ENCODE results near the gene CAMTA1. TPM values are rescaled to one million over a fixed set of nuclear protein-coding genes. Genes with fewer than 3 reads are reported as not detected.

The CAMTA1 gene
- total RNA-seq, 1 donor from 2014 or later: 99.0 TPM

DNA sequence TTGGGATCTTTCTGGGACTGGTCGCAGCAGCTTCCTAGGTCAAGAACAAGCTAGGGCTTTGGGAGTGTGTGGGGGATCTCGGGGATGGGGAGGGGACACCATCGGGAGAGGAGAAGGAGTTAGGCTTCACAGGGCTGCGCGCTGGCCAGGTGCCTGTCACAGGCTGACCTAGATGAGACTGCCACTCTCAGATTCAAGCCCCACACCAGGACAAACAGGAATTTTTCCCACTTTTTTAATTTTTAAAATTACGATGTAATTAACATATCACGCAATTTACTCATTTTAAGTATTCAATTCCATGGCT, 180.6 kb downstream of the CAMTA1 start:
- TF ChIP-seq, protein P1, sequence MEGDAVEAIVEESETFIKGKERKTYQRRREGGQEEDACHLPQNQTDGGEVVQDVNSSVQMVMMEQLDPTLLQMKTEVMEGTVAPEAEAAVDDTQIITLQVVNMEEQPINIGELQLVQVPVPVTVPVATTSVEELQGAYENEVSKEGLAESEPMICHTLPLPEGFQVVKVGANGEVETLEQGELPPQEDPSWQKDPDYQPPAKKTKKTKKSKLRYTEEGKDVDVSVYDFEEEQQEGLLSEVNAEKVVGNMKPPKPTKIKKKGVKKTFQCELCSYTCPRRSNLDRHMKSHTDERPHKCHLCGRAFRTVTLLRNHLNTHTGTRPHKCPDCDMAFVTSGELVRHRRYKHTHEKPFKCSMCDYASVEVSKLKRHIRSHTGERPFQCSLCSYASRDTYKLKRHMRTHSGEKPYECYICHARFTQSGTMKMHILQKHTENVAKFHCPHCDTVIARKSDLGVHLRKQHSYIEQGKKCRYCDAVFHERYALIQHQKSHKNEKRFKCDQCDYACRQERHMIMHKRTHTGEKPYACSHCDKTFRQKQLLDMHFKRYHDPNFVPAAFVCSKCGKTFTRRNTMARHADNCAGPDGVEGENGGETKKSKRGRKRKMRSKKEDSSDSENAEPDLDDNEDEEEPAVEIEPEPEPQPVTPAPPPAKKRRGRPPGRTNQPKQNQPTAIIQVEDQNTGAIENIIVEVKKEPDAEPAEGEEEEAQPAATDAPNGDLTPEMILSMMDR (IDR thresholded peaks at IDR 0.05; ENCODE audit: unreplicated experiment): no peak
- peaks cover 12% of the 10 kb centered on the region for H3K4me1 Mint-ChIP-seq (ENCODE audit: low read depth)
- H3K27me3 Mint-ChIP-seq: peaks cover 33% of the 10 kb centered on the region
- no peak overlapping the region for H3K27ac Mint-ChIP-seq
- no peak overlapping the region for H3K4me3 Mint-ChIP-seq (ENCODE audit: low read depth)
- no peaks in the 10 kb centered on the region for H3K9me3 Mint-ChIP-seq (ENCODE audit: low read depth)
- no peak for DNase-seq (ENCODE audit: low spot score, unreplicated experiment)
- no peaks in the 10 kb centered on the region for H3K36me3 Mint-ChIP-seq (ENCODE audit: insufficient read depth)

DNA sequence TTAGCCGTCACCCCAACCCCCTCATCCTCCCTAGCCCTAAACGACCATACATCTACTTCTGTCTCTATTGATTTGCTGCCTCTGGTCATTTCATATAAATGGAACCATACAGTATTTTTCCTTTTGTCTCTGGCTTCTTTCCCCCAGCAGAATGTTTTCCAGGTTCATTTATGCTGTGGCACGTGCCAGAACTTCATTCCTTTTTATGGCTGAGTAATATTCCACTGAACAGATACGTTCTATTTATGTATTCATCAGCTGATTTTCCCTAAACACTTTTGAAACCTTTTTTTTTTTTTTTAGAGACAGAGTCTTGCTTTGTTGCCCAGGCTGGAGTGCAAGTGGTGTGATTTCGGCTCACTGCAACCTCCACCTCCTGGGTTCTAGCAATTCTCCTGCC, 181.1 kb downstream of the CAMTA1 start:
- Mint-ChIP-seq H3K9me3 (ENCODE audit: low read depth) (no peaks in the 10 kb centered on the region), H3K27ac (no peak overlapping the region), H3K36me3 (ENCODE audit: insufficient read depth) (no peaks in the 10 kb centered on the region), H3K27me3 (peaks cover 33% of the 10 kb centered on the region), H3K4me3 (ENCODE audit: low read depth) (no peak overlapping the region), H3K4me1 (ENCODE audit: low read depth) (peaks cover 8% of the 10 kb centered on the region)
- DNase-seq (ENCODE audit: low spot score, unreplicated experiment): no peak
- TF ChIP-seq, protein P1 (IDR thresholded peaks at IDR 0.05; ENCODE audit: unreplicated experiment): no peak

DNA sequence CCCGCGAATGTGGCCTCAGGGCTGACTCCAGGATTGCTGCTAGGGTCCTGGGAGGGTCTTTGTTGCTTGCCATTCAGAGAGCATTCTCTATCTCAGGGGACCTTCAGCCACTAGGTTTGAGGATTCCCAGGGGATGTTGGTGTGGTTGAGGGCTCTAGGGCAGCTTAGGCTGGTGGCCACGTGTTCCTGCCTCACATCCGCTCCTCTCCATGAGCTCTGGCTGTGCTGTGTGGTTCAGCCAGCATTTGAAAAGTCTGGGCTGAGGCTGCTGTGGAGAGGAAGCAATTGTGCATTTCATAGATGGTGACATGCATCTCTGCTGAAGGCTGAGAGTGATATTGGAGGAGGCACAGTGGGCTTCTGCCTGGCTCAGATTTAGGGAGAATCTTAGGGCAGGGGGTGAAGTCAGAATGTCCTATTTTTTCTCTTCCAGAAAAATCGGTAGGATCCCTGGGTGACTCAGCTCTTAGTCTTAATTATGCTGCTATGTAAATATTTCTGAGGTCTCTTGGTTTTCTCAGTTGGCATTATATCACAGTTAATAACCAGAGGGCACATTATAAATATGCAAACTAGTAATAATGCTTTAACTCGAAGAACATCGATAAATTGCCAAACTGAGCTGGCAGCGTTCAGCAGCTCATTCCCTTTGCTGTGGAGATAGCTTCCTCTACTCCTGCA, 182.3 kb downstream of the CAMTA1 start:
- Mint-ChIP-seq H3K9me3 (ENCODE audit: low read depth) (no peaks in the 10 kb centered on the region), H3K27me3 (peaks cover 36% of the 10 kb centered on the region), H3K4me3 (ENCODE audit: low read depth) (no peak overlapping the region), H3K4me1 (ENCODE audit: low read depth) (peaks cover 3% of the 10 kb centered on the region), H3K27ac (no peak overlapping the region), H3K36me3 (ENCODE audit: insufficient read depth) (no peaks in the 10 kb centered on the region)
- no peak for DNase-seq (ENCODE audit: low spot score, unreplicated experiment)
- TF ChIP-seq, protein P1 (IDR thresholded peaks at IDR 0.05; ENCODE audit: unreplicated experiment): no peak

- Mint-ChIP-seq H3K27ac (no peak overlapping the region), H3K4me3 (ENCODE audit: low read depth) (no peak overlapping the region), H3K36me3 (ENCODE audit: insufficient read depth) (no peaks in the 10 kb centered on the region), H3K9me3 (ENCODE audit: low read depth) (no peaks in the 10 kb centered on the region), H3K4me1 (ENCODE audit: low read depth) (peaks cover under 1% of the 10 kb centered on the region), H3K27me3 (peaks cover 33% of the 10 kb centered on the region)
- DNase-seq (ENCODE audit: low spot score, unreplicated experiment): no peak
- TF ChIP-seq, protein P1 (IDR thresholded peaks at IDR 0.05; ENCODE audit: unreplicated experiment): no peak
Observed at GRCh38 chr1:6969106-6969505, 183.9 kb downstream of the CAMTA1 start.

DNA sequence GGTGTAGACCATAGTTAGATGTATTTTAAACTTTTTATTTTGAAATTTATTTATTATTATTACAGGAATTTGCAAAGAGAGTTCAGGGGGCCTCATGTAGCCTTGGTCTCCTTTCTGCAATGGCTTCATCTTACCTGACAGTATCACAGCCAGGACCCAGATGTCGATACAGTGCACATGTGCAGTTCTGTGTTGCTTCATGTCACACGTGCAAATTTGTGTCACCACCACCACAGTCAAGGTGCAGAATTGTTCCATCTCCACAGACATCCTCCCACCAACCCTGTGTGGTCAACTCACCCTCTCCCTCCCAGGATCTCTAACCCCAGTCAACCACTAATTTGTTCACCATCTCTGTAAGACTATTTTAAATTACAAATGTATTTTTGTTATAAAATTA, 184.5 kb downstream of the CAMTA1 start:
- no peaks in the 10 kb centered on the region for H3K4me1 Mint-ChIP-seq (ENCODE audit: low read depth)
- TF ChIP-seq, protein P1 (IDR thresholded peaks at IDR 0.05; ENCODE audit: unreplicated experiment): no peak
- no peak for DNase-seq (ENCODE audit: low spot score, unreplicated experiment)

More for the DNA sequence above, 184.5 kb downstream of the CAMTA1 start:
- Mint-ChIP-seq H3K36me3 (ENCODE audit: insufficient read depth) (no peaks in the 10 kb centered on the region), H3K9me3 (ENCODE audit: low read depth) (no peaks in the 10 kb centered on the region), H3K27ac (no peak overlapping the region), H3K4me3 (ENCODE audit: low read depth) (no peak overlapping the region), H3K27me3 (peaks cover 28% of the 10 kb centered on the region)

Data from progenitor cell of endocrine pancreas (in vitro differentiated cells).